HG02623 (cell line): ENCODE data around the gene QSOX2.
"Not testable (repeated sequence)": the region's sequence is repeated elsewhere in the genome, so short reads cannot be mapped to it uniquely, and the experiment has no call there.

Experiments used
- ATAC-seq: cut with Tn5 transposase; IDR thresholded peaks from one replicate; pipeline ENCODE4 v1.9.1; 2021; ENCODE audit warnings: moderate library complexity; ENCODE audit not compliant: unreplicated experiment

QSOX2 gene

DNA sequence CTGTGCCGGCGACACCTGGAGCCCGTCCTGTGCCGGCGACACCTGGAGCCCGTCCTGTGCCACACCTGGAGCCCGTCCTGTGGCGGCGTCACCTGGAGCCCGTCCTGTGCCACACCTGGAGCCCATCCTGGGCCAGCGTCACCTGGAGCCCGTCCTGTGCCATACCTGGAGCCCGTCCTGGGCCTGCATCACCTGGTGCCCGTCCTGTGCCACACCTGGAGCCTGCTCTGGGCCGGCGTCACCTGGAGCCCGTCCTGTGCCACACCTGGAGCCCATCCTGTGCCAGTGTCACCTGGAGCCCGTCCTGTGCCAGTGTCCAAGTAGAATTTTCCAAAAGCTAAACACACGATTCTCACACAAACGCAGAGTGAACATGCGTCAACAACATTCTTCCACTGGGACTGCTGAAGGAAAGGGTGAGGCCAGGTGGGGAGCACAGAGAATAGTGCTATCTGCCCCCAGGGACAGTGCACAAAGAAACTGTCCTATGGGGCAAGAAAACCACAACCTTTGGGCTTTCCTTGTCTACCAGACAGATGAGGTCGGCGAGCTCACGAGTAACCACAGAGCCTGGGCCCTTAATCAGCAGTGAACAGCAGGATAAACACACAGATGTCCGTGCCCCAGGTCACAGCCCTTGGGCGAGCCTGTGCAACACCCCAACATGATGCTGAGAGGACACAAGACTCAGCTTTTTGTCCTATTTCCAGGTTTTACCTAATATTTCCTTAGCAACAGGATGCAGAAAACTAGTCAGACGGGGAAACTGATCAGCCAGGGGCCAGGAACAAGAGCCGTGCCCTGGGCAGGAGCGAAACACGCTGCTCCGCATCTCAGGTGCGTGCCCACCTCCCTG lies 7.9 kb downstream of the QSOX2 start:
- ATAC-seq, result no peak

DNA sequence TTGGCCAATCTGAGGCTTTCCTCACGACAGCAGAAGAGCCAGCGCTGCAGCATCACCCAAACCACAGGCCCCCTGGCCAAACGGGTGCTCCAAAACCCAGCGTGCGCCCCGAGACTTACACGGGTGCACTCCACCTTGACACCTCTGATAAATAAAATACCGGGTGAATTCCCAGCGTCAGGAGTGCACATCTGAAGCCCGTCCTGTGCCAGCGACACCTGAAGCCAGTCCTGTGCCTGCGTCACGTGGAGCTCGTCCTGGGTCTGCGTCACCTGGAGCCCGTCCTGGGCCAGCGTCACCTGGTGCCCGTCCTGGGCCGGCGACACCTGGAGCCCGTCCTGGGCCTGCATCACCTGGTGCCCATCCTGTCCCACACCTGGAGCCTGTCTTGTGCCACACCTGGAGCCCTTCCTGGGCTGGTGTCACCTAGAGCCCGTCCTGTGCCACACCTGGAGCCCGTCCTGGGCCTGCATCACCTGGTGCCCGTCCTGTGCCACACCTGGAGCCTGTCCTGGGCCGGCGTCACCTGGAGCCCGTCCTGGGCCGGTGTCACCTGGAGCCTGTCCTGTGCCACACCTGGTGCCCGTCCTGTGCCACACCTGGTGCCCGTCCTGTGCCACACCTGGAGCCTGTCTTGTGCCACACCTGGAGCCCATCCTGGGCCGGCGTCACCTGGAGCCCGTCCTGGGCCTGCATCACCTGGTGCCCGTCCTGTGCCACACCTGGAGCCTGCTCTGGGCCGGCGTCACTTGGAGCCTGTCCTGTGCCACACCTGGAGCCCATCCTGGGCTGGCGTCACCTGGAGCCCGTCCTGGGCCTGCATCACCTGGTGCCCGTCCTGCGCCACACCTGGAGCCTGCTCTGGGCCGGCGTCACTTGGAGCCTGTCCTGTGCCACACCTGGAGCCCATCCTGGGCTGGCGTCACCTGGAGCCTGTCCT lies 8.9 kb downstream of the QSOX2 start:
- not testable (repeated sequence) for ATAC-seq

- ATAC-seq, result no peak
Measured at GRCh38 chr9:136235709-136236455, 9.7 kb downstream of the QSOX2 start.

- no peak for ATAC-seq
Measured at GRCh38 chr9:136235171-136235570, 10.4 kb downstream of the QSOX2 start.

DNA sequence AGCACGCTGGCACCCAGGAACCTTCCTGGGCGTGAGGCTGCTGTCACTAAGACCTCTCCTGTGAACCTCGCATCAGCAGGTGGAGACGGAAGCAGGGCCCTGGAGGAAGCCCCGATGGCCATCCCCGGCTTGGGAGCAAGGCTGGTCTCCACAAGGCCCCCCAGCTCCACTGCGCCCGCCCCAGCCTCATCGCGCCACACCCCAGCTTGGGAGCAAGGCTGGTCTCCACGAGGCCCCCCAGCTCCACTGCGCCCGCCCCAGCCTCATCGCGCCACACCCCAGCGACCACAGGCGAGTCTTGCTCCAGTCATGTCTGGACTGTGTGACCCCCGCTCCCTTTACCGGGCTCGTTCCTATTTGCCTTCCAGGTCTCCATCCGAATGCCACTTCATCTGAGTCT lies 11.0 kb downstream of the QSOX2 start:
- no peak for ATAC-seq

DNA sequence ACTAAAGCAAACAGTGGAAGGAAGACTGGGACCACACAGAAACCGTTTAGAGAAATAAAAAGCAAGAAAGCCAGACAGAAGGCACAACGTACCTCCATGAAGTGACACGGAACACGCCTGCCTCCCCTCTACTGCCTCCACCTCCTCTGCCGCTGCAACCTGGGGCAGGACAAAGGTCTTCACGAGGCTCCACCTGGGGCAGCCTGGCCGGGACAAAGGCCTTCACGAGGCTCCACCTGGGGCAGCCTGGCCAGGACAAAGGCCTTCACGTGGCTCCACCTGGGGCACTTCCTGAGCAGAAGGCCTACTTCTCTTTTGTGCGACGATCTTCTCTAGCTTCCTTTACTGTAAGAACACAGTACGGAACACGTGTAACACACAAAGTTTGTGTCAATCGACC lies 11.7 kb downstream of the QSOX2 start:
- no peak for ATAC-seq

DNA sequence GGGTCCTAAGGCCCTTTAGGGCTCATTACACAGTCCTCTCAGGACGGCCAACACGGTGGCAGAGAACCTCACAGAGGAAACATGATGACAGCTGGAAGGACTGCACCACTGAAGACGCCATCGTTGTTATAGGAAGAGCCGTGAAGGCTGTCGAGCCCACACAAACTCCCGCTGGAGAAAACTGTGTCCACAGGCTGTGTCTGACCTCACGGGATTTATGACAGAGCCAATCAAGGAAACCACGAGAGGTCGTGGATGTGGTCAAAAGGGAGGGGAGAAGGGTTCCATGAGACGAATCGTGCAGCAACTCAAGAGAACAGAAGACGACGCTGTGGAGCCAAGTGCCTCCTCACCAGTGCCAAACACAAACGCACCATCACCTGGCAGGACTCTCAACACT lies 12.2 kb downstream of the QSOX2 start:
- no peak for ATAC-seq

DNA sequence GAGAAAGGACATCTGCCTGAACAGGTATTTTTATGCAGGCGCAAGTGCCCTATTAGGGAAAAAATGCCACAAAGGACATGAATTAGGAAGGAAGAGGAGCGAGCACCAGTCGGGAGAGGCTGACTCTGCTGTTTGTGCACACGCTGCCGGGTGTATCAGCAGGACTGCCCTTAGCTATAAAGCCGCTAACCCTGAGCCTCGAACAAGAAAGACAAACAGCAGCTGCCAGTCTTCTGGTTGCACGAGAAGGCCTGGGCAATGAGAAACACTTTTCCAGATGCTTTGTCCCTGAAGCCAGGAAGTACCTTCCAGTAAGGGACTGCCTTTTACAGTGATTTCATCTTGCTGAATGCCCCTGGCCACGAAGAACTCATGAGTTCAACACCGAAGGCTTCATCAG lies 12.6 kb downstream of the QSOX2 start:
- ATAC-seq, result no peak

- ATAC-seq, result no peak
Measured at GRCh38 chr9:136231478-136232297, 13.9 kb downstream of the QSOX2 start.

DNA sequence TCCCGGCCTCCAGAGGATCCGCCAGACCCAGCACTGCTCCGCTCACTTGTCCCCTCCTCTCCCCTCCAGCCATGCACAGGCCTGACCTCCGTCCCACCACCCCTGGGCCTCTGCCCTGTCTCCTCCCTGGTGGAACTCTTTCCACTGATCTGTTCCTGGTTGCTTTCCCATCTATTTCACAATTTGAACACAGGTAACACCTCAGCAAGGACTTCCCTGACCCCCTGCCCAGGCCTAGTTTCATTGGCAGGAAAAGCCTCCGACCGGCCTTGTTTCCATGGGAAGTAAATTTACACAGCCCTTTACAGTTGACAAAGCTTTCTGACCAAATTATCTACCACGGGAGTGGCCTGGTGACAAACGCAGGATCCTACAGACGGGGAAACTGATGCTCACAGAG lies 14.8 kb downstream of the QSOX2 start:
- no peak for ATAC-seq

DNA sequence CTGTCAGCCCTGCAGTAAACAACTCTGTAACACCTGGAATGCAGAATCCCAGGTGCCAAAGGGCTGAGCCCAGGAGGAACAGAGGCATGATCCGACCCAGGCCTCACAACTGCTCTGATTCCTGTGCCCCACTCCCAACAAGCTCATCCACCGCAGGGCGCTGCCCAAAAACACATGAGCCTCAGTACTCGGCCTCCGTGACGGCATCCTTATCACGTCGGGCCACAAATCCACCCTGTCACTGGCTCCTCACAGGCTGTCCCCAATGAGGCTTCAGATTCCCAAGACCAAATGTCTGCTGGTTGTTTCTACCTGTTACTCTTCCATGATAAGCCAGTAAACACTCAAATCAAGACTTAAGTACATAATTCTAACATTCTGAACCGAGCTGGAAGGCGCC lies 15.2 kb downstream of the QSOX2 start:
- ATAC-seq, result no peak

- no peak for ATAC-seq
Measured at GRCh38 chr9:136229096-136230065, 16.2 kb downstream of the QSOX2 start.

- ATAC-seq, result no peak
Measured at GRCh38 chr9:136228107-136228875, 17.3 kb downstream of the QSOX2 start.

- no peak for ATAC-seq
Measured at GRCh38 chr9:136226680-136227407, 18.8 kb downstream of the QSOX2 start.

DNA sequence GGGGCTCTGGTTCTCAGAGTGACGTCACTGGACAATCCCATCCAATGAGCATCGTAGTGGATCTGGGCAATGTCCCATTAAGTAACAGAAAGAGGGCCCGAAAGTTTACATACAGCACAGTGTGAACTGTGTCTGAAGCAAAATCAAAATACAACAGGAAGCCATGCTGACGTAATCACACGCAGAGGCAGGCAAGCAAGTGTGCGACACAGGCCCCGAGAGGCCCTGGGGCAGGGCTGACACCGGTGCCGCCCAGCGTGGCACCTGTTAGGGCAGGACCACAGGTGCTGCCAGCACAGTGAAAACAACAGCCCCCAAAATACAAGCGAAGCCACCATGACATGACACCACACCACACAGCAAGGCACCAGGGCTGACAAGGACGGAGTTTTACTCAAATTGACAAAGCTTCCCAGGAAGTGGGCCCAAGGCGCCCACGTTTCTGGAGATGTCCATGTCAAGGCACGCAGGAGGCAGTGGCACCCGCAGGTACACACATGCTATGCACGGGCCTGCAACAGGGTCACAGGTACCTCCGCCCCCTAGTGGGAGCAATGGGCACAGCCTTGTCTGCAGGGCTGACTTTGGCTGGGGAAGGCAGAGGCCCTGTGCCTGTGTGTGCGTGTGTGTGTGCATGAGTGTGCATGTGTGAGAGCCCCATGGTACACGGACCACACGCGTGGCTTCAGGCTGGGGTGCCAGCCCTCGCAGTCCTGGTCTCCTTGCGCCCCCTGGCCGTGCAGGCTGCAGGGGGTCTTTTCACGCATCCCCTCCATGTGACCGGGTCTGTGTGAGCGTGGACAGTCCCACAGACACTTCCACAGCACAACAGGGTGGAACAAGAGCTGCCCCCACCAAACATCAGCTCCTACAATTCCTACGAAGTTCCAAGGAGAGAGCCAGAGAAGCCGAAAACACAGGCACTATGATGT lies 19.6 kb downstream of the QSOX2 start:
- peak; percentile 40 for ATAC-seq

- peak; percentile 51 for ATAC-seq
Measured at GRCh38 chr9:136225366-136225747, 20.3 kb downstream of the QSOX2 start.
